Measurements from ENCODE around the gene TRANK1. TPM values are rescaled to one million over a fixed set of nuclear protein-coding genes. Genes with fewer than 3 reads are reported as not detected.

Gene TRANK1
- total RNA-seq, 4 donors from 2014 or later: 9.4 to 31.5 (median 14.6) TPM

DNA sequence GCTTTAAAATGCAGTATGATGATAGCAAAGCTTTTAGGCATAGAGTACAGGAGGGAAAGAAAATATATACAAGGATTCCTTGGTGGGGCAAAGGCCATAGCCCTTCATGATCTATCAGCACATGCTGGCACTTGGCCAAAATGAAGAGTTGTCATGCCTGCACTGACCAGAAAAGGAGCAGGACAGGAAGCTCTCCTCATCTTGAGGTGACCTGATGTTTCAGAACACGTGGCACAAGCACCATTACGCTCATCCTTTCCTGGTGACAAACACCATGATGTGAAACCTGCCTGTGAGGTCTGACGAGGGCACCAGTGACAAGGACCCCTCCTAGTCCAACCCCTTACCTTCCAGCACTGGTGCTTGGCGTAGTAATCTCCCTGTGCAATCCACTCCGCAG, 102.6 kb downstream of the TRANK1 start:
- DNase-seq (ENCODE audit: low spot score) (no peak), ATAC-seq (ENCODE audit: low FRiP score) (no peak)
- TF ChIP-seq CTCF (IDR thresholded peaks at IDR 0.05): no peak

DNA sequence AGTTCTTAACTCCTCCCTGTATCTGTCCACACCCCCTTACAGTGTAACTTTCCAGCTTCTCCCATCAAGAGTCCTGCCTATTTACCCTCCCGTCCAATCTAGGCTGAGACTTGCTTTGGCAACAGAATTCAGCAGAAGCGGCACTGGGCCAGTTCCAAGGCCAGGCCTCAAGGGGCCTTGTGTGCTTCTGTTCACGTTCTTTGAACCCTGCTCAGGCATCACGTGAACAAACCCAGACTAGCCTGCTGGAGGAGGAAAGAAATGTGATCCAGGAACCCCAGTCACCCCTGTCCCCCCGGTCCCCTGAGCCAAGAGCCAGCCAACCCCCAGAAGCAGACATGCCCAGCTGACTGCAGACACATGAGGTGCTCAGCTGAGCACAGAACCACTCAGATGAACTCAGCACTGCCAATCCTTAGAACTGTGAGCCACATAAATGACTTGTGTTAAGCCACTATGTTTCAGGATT, 104.4 kb downstream of the TRANK1 start:
- ATAC-seq (ENCODE audit: low FRiP score) (no peak), DNase-seq (ENCODE audit: low spot score) (no peak)
- TF ChIP-seq CTCF (IDR thresholded peaks at IDR 0.05): no peak

DNA sequence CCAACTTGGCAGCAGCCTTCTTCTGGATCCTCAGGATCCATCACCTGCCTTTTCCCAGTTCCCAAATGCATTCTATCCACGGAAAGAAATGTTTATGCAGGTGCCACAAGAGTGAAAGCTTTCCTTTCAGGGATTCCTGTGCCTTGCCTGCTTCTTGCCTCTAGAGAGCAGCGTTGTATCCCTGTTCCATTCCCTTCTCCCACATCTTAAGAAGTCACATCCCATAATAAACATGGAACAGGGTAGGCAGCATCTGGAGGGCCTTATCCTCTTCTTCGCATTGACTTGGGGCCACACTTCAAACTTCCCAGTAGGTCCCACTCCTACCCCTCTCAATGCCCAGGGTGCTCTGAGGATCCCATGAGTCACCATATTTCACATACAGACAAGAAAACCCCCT, 107.8 kb downstream of the TRANK1 start:
- no peak for TF ChIP-seq CTCF (IDR thresholded peaks at IDR 0.05)
- ATAC-seq (ENCODE audit: low FRiP score) (no peak), DNase-seq (ENCODE audit: low spot score) (no peak)

GRCh38 chr3:36833160-36833814, 111.6 kb downstream of the TRANK1 start:
- DNase-seq (ENCODE audit: low spot score) (no peak), ATAC-seq (ENCODE audit: low FRiP score) (no peak)
- TF ChIP-seq CTCF (IDR thresholded peaks at IDR 0.05): no peak

- no peak for TF ChIP-seq CTCF (IDR thresholded peaks at IDR 0.05)
- no peak for DNase-seq (ENCODE audit: low spot score)
- no peak for ATAC-seq (ENCODE audit: low FRiP score)
Observed at GRCh38 chr3:36832406-36832805, 112.4 kb downstream of the TRANK1 start.

DNA sequence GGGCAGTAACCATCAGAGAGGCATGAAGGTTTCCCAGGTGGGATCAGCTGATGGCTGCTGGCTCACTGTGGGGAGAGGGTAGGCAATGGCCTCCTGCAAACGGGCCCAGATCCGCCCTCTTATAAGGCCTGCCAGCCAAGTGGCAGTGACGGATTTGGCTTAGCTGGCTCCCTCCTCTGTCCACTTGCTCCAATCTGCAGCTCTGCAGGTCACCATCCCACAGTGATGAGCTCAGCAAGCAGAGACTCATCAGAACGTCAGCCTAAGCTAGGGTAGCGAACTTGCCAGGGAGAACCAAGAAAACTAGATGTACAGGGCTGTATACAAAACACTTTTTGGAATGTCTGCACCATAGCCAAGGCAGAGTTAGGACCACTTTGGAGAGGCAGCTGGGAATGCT, 117.7 kb downstream of the TRANK1 start:
- no peak for DNase-seq (ENCODE audit: low spot score)
- ATAC-seq (ENCODE audit: low FRiP score): no peak
- TF ChIP-seq CTCF (IDR thresholded peaks at IDR 0.05): no peak

DNA sequence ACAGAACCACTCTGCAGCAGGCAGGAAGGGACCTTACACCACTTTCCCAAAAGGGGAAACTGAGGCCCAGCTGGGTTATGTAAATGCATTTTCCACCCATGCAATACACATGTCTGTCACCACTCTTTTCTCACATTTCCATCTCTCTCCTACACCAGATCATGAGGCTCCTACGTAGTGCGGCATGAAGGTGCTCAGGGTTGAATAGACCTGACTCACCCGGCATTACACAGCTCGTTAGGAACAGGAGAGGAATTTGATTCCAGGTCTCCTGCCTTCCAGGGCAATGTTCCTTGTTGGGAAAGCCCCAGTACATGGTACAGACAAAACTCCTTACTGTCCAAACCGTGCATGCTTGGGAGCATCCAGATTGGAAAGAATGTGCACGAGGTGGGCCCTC, 118.6 kb downstream of the TRANK1 start:
- DNase-seq (ENCODE audit: low spot score) (no peak), ATAC-seq (ENCODE audit: low FRiP score) (no peak)
- no peak for TF ChIP-seq CTCF (IDR thresholded peaks at IDR 0.05)

Measured in omental fat pad (tissue), 4 donors.